Measurements from ENCODE around the gene L1CAM. TPM values are rescaled to one million over a fixed set of nuclear protein-coding genes. Genes with fewer than 3 reads are reported as not detected.

The L1CAM gene
- total RNA-seq, 1 donor from 2014 or later = 1.4 TPM

DNA sequence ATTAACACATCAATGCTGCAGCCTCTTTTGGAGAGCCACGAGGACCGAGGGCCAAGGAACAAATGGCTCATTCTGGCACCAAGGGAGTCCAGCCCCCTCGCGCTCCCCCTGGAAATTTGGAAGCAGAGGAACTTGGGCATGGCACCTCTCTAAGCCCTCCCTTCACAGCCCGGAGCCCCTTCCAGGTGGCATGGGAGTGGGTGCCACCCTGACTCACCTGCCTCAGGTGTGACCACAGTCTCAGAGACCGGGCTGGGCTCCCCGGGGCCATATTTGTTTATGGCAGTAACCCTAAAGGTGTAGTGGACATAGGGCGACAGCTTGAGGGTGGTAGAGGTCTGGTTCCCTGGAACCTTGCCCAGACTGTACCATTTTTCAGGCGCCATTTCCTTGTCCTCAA, 18.8 kb downstream of the L1CAM start:
- Mint-ChIP-seq H3K27me3 (no peaks in the 10 kb centered on the region), H3K4me3 (ENCODE audit: low read depth) (no peak overlapping the region), H3K27ac (no peak overlapping the region), H3K4me1 (ENCODE audit: low read depth) (no peaks in the 10 kb centered on the region), H3K9me3 (ENCODE audit: low read depth) (no peaks in the 10 kb centered on the region), H3K36me3 (ENCODE audit: insufficient read depth) (no peaks in the 10 kb centered on the region)
- TF ChIP-seq, protein P1, sequence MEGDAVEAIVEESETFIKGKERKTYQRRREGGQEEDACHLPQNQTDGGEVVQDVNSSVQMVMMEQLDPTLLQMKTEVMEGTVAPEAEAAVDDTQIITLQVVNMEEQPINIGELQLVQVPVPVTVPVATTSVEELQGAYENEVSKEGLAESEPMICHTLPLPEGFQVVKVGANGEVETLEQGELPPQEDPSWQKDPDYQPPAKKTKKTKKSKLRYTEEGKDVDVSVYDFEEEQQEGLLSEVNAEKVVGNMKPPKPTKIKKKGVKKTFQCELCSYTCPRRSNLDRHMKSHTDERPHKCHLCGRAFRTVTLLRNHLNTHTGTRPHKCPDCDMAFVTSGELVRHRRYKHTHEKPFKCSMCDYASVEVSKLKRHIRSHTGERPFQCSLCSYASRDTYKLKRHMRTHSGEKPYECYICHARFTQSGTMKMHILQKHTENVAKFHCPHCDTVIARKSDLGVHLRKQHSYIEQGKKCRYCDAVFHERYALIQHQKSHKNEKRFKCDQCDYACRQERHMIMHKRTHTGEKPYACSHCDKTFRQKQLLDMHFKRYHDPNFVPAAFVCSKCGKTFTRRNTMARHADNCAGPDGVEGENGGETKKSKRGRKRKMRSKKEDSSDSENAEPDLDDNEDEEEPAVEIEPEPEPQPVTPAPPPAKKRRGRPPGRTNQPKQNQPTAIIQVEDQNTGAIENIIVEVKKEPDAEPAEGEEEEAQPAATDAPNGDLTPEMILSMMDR (IDR thresholded peaks at IDR 0.05; ENCODE audit: unreplicated experiment) = no peak
- DNase-seq (ENCODE audit: low spot score, unreplicated experiment) = no peak

DNA sequence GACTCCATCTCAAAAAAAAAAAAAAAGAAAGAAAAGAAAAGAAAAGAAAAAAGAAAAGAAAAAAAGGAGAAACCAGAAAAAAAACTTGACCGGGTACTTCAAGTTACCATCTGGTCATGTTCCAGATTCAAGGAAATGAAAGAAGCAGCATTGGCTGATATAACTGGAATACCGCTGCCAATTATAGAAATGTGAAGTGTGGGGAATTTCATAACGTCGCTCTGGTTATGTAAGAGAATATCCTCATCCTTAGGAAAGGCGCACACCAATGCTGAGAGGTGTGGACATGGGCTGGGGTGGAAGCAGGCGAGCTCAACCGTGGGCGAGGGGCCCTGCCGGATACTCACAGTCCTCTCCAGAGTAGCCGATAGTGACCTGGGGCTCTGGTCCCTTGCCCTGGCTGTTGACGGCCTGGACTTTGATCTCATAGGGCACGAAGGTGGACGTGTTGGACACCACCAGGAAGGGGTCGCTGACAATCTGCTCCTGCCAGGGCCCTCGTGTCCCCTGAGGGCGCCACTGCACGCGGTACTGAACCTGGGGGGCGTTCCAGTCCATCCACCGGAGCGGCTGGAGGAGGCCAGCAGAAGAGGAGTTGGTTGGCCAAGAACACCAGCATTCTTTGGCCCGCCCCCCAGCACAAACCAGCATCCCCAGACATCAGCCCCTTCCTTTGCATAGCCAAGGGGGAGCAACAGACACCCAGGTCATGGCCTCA, 19.5 kb downstream of the L1CAM start:
- no peaks in the 10 kb centered on the region for H3K9me3 Mint-ChIP-seq (ENCODE audit: low read depth)
- H3K4me1 Mint-ChIP-seq (ENCODE audit: low read depth) = no peaks in the 10 kb centered on the region
- no peaks in the 10 kb centered on the region for H3K36me3 Mint-ChIP-seq (ENCODE audit: insufficient read depth)
- no peak for DNase-seq (ENCODE audit: low spot score, unreplicated experiment)
- no peak overlapping the region for H3K4me3 Mint-ChIP-seq (ENCODE audit: low read depth)
- no peak overlapping the region for H3K27ac Mint-ChIP-seq
- H3K27me3 Mint-ChIP-seq = no peaks in the 10 kb centered on the region
- TF ChIP-seq, protein P1 (IDR thresholded peaks at IDR 0.05; ENCODE audit: unreplicated experiment) = no peak

DNA sequence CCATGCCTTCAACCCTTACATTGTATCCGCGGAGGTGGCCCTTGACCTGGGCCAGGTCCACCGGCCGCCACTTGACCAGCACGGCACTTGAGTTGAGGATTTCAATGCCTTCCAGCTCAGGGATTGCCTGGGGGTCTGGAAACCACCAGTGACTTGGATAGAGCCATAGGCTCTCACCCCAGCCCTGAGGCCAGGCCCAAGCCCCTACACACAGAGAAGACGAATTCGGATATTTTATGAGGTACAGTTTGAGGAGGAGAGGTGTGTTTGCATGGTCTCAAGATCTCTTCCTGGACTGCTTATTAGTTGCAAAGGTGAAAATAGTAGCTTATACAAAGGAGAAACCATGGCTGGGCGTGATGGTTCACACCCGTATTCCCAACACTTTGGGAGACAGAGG, 20.3 kb downstream of the L1CAM start:
- TF ChIP-seq, protein P1 (IDR thresholded peaks at IDR 0.05; ENCODE audit: unreplicated experiment) = no peak
- Mint-ChIP-seq H3K27ac (no peak overlapping the region), H3K36me3 (ENCODE audit: insufficient read depth) (no peaks in the 10 kb centered on the region)

DNA sequence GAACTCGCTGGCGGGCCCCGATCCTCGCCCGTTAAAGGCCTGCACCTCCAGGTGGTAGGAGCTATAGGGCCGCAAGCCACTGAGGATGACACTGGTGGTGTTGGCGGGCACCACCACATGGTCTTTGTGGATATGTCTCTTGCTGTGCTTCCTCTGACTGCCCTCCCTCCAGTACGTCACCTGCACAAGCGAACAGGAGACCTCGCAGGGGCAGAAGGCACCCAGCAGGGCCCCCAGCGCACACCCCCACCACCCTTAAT, 20.7 kb downstream of the L1CAM start:
- TF ChIP-seq, protein P1 (IDR thresholded peaks at IDR 0.05; ENCODE audit: unreplicated experiment) = no peak
- no peaks in the 10 kb centered on the region for H3K9me3 Mint-ChIP-seq (ENCODE audit: low read depth)
- DNase-seq (ENCODE audit: low spot score, unreplicated experiment) = no peak
- H3K36me3 Mint-ChIP-seq (ENCODE audit: insufficient read depth) = no peaks in the 10 kb centered on the region
- H3K4me3 Mint-ChIP-seq (ENCODE audit: low read depth) = no peak overlapping the region
- no peak overlapping the region for H3K27ac Mint-ChIP-seq
- no peaks in the 10 kb centered on the region for H3K27me3 Mint-ChIP-seq
- no peaks in the 10 kb centered on the region for H3K4me1 Mint-ChIP-seq (ENCODE audit: low read depth)

More for the DNA sequence above, 20.3 kb downstream of the L1CAM start:
- DNase-seq (ENCODE audit: low spot score, unreplicated experiment) = no peak
- Mint-ChIP-seq H3K27me3 (no peaks in the 10 kb centered on the region), H3K4me3 (ENCODE audit: low read depth) (no peak overlapping the region), H3K4me1 (ENCODE audit: low read depth) (no peaks in the 10 kb centered on the region), H3K9me3 (ENCODE audit: low read depth) (no peaks in the 10 kb centered on the region)

DNA sequence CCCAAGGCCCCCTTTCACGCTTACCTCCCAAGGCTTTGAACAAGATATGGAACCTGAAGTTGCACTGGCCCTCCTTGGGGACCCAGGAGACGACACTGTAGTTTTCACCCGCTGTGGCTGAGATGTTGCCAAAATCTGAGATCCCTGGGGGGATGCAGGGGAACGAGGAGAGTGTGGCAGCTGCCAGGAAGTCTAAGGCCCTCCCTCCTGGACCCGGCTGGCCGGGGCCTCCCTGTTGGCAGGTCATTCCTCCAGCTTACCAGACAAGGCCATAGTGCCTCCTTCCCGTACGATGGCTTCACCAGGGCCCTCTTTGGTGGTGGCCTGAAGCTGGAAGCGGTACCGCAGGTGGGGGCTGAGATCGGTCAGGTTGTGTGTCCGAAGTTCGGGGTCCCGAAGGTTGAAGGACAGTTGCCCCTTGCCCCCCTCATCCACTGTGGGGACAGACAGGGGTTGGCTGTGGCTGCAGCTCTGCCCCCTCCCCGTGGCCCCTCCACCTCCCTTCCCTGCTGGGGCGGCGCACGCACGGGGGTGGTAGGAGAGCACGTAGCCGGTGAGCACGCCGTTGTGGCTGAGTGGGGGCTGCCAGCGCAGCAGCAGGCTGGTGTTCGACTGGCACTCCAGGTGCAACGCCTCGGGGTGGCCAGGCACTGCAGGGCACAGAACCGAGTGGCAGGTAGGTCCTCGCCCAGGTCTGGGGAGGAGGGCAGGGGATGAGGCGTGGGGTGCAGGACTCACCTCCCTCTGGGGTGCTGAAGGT, 21.2 kb downstream of the L1CAM start:
- TF ChIP-seq, protein P1 (IDR thresholded peaks at IDR 0.05; ENCODE audit: unreplicated experiment) = no peak
- no peak overlapping the region for H3K27ac Mint-ChIP-seq
- DNase-seq (ENCODE audit: low spot score, unreplicated experiment) = no peak
- H3K27me3 Mint-ChIP-seq = no peaks in the 10 kb centered on the region
- H3K9me3 Mint-ChIP-seq (ENCODE audit: low read depth) = no peaks in the 10 kb centered on the region
- no peaks in the 10 kb centered on the region for H3K4me1 Mint-ChIP-seq (ENCODE audit: low read depth)
- H3K36me3 Mint-ChIP-seq (ENCODE audit: insufficient read depth) = no peaks in the 10 kb centered on the region
- no peak overlapping the region for H3K4me3 Mint-ChIP-seq (ENCODE audit: low read depth)

All from progenitor cell of endocrine pancreas (in vitro differentiated cells).